GM18505 (cell line): ENCODE data around the gene MOBP.

Experiments
- ATAC-seq: cut with Tn5 transposase; IDR thresholded peaks from one replicate; pipeline ENCODE4 v1.9.1; 2021; ENCODE audit not compliant: unreplicated experiment
- POLR2A ChIP-seq: IDR thresholded peaks from 4 replicates; pipeline ENCODE4 v1.6.1; 2011; ENCODE audit warnings: borderline replicate concordance; ENCODE audit not compliant: insufficient read depth, insufficient read length; ENCODE audit errors: extremely low read depth

Gene MOBP

DNA sequence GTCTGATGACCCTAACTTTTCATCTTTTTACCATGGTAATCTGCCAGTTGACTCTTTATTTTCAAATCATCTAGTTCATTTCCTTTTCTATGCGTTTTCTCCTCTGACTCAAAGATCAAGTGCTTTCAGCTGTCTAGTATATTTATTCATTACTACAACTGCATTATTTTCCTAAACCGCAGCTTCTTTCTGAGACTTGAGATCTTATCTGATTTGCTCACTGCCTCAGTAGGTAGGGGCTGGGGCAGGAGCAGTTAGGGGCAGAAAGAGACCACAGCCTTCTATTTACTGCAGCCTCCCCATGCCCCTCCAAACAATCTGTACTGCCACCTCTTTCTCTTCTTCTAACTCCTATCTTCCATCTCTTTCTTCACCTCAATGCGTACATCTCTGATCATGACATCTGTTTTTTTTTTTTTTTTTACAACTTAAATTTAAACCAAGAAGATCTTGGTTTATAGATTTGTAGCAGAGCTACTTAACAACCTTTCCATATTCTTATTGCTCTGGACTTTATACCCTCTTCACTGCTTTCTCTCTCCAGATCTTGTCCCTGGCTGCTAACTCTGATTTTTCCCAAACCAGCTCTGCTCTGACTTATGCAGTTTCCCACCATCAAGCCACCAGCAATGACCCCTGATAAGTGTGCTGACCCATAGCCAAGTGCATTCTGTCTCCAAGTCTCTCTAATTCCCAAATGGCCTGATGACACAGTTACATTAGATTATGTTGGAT, 52.2 kb downstream of the MOBP start:
- TF ChIP-seq POLR2A = no peak
- no peak for ATAC-seq

DNA sequence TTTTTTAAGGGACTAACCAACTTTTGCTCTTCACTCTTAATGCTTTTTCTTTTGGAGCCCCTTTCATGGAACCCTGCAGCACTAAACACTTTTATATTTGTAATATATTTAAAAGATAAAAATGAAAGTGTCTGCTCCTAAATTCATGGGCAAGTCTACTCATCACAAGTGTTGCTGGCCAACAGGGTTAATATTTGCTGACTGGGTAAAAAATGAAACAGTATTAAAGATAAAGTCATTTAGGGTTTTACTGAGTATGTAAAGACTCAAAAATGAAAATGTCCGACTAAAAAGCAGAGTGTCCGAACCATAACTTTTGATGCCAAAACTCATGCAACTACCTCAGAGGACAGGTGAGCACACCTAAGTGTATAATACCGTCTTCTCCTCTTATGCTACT, 54.0 kb downstream of the MOBP start:
- TF ChIP-seq POLR2A = no peak
- no peak for ATAC-seq

DNA sequence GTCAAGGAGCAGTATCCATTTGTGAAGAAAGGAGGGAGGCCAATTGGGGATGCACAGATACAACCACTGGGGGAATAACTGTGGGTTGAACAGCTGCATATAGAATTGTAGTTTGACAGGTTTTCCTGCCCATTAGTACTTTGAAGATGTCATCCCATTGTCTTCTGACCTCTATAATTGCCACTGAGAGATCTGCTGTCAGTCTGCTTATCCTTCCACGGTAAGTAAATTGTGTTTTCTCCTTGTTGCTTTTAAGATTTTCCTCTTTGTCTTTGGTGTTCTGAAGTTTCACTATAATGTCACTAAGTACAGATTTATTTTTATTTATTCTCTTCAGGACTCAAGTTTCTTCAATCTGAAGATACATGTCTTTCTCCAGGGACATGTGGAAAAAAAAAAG, 56.6 kb downstream of the MOBP start:
- TF ChIP-seq POLR2A = no peak
- no peak for ATAC-seq

DNA sequence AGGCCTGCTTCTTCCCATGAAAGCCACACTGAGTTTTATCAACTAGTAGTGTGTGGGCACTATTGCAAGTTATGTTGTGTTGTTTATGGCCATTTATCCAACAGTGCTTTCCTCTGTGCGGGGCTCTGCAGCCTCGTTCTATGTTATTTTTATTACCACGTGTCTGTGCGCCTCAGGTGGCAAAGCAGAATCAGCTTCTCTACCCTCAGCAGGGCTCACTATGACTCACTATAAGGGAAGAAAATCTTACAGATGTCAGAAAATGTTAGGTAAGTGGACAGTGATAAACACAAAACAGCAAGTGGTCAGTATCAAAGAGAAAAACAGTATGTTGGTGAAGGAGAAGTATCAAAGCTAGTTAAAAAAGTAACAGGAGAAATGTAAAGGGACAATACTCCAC, 61.4 kb downstream of the MOBP start:
- no peak for ATAC-seq
- TF ChIP-seq POLR2A = no peak

DNA sequence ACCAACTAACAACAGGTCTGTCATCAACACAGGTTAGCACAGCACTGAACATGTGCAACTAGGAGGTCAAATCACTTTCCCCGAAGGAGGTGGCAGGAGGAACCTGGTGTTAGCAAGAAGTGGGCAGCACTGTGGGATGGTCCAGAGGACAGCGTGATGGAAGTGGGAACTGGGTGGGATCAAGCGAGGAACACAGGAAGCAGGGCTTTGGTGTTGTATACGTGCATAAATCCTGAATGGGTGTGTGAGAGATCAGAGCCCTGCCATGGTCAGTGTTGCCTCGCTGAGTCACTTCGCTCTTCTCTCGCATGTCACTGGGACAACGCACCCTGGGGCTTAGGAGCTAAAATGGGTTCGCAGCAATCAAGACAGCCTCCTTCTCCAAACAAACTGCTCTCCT, 62.1 kb downstream of the MOBP start:
- TF ChIP-seq POLR2A = no peak
- ATAC-seq = no peak

DNA sequence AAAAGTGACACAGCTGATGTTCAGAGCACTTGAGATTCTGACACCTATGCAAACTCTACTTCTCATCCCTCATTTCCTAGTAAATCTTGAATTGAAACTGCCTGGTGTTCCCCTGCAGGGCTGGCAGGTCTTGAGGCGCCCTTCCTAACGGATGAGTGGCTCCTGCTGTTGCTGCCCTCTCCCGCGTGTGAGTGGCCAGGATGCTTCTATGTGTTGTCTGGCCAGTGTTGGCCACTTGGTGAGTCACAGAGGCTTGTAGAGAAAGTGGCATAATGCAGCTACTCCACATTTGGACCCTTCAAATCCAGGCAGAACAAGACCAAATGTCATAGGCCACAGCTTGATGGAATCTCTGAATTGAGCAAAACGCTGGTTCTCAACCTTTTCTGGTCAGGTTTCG, 63.6 kb downstream of the MOBP start:
- ATAC-seq = no peak
- TF ChIP-seq POLR2A = no peak

DNA sequence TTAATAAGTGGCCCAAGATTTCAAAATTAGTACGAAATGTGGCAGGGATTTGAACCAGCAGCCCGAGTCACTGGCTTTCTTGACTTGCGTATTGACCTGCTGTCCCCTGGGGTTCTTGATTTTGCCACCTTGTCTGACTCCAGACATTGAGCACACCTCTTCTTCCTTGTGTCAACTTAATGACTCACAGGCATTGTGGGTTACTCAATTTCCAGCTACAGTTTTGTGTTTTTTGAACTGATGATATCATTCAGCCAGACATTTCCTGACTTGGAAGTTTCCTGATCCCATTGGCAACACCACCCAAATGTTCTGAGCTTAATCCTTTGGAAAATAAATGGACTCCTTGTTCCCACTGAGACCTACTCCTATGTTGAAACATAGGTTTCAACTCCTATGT, 64.2 kb downstream of the MOBP start:
- no peak for TF ChIP-seq POLR2A
- no peak for ATAC-seq

DNA sequence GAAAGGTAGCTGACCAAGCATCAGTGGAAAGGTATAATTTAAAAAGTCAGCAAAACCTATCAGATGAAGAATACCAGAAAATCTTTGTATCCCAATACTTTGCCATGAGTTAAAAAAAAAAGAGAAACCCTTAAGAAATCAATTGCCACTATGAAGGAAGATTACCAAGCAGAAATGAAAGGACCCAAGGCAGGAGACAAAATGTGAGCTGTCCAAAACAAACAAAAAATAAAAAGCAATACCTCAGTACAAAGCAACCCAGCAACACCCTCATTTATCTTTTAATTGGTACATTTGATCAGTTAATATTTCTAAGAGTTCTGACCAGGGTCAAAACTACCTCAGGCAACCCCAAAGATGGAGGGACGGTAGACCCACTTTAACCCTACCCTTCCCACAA, 65.3 kb downstream of the MOBP start:
- no peak for ATAC-seq
- no peak for TF ChIP-seq POLR2A

DNA sequence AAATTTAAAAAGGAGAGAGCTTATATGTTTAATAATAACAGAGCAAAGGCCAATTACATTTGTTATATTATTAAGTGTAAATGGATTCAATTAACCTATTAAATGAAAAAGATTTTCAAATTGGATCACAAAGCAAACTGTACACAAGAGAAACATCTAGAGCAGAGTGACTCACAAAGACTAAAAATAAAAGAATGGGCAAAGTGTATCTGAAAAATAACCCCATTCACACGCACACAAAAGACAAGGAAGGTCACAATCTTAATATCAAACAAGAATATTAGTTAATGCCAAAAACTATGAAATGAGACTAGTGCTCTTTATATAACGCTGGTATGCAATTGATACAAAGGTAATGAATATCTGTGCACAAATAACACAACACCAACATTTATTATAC, 65.7 kb downstream of the MOBP start:
- ATAC-seq = no peak
- no peak for TF ChIP-seq POLR2A

DNA sequence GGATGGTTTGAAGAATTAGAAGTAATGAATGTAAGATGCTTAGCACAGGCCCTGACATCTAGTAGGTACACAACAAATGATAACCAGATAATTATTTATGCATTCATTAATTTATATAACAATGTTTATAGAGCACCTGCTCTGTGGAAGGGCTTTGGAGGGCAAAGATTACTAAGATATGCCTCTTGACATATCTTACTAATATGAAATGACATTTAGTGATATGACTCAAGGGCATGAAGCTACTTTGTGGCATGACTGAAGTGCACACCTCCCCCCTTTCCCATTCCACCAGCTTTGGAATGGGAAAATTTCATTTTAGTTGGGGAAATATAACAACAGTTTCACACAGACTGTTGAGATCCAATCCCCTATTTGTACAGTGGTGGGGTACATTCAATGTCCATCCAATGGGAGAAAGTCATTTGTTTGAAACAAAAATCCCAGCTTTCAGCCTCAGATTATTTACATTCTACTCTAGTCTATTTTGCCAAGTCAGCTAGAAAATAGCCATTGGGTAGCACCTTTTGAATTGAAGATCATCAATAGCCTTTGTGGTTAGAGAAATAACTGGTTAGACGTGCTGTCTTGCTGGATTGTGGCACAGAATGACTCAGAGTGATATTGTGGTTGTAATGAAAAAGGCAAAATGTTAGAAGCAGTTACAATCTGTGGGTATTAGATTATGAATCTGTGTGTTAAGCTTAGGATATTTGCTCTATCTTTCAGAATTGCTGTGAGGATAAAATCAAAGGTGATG, 72.9 kb downstream of the MOBP start:
- ATAC-seq = no peak
- TF ChIP-seq POLR2A = no peak

DNA sequence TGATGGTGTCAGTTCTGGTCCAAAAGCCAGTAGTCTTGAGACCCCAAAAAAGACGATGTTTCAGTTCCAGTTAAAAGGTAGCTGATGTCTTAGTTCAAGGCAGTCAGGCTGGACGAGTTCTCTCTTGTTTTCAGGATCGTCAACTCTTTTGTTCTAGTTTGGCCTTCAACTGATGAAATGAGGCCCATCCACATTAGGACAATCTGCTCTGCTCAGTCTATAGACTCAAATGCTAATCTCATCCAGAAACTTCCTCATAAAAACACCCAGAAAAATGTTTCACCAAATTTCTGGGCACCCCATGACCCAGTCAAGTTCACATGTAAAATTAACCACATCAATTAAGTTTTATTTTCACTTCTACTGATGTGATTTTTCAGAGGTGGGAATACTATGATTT, 74.0 kb downstream of the MOBP start:
- no peak for TF ChIP-seq POLR2A
- ATAC-seq = no peak

DNA sequence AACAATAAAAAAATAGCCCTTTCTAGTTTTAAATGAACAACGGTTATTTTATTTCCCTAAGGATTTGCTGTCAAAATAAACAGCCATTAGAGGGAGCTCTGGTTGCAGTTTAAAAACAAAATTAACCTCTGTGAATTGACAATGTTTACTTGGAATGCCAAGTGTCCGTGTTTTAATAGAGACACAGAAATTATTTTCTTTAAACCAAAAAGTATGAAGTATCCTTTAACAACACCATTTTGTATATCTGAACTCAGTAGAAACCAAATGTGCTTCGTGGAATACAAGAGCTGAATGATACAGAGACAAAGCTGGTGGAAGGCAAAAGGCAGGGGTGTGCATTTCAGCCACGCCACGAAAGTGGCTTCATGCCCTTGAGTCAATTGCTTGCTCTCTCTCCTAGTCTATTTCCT, 74.4 kb downstream of the MOBP start:
- no peak for ATAC-seq
- TF ChIP-seq POLR2A = no peak

DNA sequence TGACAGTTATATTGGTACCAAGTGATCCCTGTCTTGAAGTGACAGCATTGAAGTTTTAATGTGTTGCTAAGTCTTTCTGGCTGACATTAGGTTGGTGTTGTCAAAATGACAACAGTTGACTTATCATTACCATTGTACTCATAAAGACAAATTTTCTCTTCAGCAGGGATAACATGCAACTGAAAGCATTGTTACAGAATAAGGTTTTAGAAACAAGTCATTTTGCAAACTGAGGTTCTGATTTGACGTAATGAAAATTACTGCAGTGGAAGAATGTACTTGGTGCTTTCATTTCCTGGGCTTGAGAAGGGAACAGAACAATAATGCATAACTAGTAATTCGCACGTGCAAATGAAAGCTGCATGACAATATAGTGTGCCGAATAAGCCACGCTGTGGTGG, 75.1 kb downstream of the MOBP start:
- no peak for ATAC-seq
- no peak for TF ChIP-seq POLR2A

DNA sequence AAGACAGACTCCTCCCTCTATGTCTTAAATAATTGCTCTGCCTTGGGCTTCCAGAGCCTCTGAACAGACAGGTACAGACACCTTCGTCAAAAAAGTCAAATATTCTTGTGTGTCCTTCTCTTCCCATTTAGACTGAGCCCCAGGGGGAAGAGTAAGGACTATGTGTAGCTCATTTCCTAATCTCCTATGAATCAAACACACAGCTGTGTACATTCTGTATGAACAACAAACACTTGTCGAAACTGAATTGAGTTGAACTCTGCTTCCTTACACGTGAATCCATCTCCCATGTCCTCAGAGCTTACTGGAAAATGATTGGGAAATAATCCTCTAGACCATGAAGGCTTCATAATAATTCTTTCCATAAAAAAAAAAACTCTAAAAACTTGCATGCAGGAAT, 80.8 kb downstream of the MOBP start:
- no peak for TF ChIP-seq POLR2A
- no peak for ATAC-seq
